ENCODE measurements around the gene C1QTNF9.

- TF ChIP-seq POLR2A (IDR thresholded peaks at IDR 0.05) (no peak), CTCF (IDR thresholded peaks at IDR 0.05) (no peak)
Observed at GRCh38 chr13:24271231-24271600, 38.2 kb upstream of the C1QTNF9 start.

Measured in right lobe of liver (tissue), 4 donors.